Kidney glomerular epithelial cell (primary cell): Measurements from ENCODE around the gene NFAT5.
"Not testable (repeated sequence)": the region's sequence is repeated elsewhere in the genome, so short reads cannot be mapped to it uniquely, and the experiment has no call there.

Experiments
- DNase-seq: peaks from one replicate; lab custom pipeline; 2025; lab: John Stamatoyannopoulos, UW

Gene NFAT5

GRCh38 chr16:69565671-69566239, at the start of gene NFAT5:
Gene NFAT5, plus strand, starts transcription at chr16:69565966. Its CDS starts 336 bp downstream, at chr16:69566302.
- peak; percentile 74 for DNase-seq

- not testable (repeated sequence) for DNase-seq
These were observed 47.9 kb upstream of the NFAT5 start for GRCh38 chr16:69517914-69518313.

GRCh38 chr16:69520413-69520799, 45.4 kb upstream of the NFAT5 start:
- no peak for DNase-seq

- no peak for DNase-seq
These were observed 44.8 kb upstream of the NFAT5 start for GRCh38 chr16:69520800-69521602.

- no peak for DNase-seq
These were observed 43.7 kb upstream of the NFAT5 start for GRCh38 chr16:69522041-69522578.

GRCh38 chr16:69522732-69523404, 42.9 kb upstream of the NFAT5 start:
- DNase-seq: no peak

- DNase-seq: no peak
These were observed 42.0 kb upstream of the NFAT5 start for GRCh38 chr16:69523566-69524305.

- DNase-seq: peak; percentile 71
These were observed 38.7 kb upstream of the NFAT5 start for GRCh38 chr16:69526831-69527655.

- DNase-seq: no peak
These were observed 33.8 kb upstream of the NFAT5 start for GRCh38 chr16:69531988-69532387.

- no peak for DNase-seq
These were observed 32.9 kb upstream of the NFAT5 start for GRCh38 chr16:69532641-69533455.

GRCh38 chr16:69534720-69535119, 31.0 kb upstream of the NFAT5 start:
- no peak for DNase-seq

- DNase-seq: no peak
These were observed 30.4 kb upstream of the NFAT5 start for GRCh38 chr16:69535123-69536050.

GRCh38 chr16:69537706-69538080, 28.1 kb upstream of the NFAT5 start:
- no peak for DNase-seq

GRCh38 chr16:69538808-69539207, 27.0 kb upstream of the NFAT5 start:
- DNase-seq: no peak

- no peak for DNase-seq
These were observed 22.8 kb upstream of the NFAT5 start for GRCh38 chr16:69542974-69543373.

GRCh38 chr16:69544088-69544487, 21.7 kb upstream of the NFAT5 start:
- DNase-seq: no peak

- not testable (repeated sequence) for DNase-seq
These were observed 19.1 kb upstream of the NFAT5 start for GRCh38 chr16:69546663-69547062.

GRCh38 chr16:69553332-69553731, 12.4 kb upstream of the NFAT5 start:
- DNase-seq: no peak

- DNase-seq: no peak
These were observed 11.3 kb upstream of the NFAT5 start for GRCh38 chr16:69554495-69554894.
